GM19035 (cell line): ENCODE measurements around the gene RANBP17.

Experiments used
- ATAC-seq: cut with Tn5 transposase; IDR thresholded peaks from one replicate; pipeline ENCODE4 v1.9.1; 2021; ENCODE audit not compliant: unreplicated experiment

Gene RANBP17

DNA sequence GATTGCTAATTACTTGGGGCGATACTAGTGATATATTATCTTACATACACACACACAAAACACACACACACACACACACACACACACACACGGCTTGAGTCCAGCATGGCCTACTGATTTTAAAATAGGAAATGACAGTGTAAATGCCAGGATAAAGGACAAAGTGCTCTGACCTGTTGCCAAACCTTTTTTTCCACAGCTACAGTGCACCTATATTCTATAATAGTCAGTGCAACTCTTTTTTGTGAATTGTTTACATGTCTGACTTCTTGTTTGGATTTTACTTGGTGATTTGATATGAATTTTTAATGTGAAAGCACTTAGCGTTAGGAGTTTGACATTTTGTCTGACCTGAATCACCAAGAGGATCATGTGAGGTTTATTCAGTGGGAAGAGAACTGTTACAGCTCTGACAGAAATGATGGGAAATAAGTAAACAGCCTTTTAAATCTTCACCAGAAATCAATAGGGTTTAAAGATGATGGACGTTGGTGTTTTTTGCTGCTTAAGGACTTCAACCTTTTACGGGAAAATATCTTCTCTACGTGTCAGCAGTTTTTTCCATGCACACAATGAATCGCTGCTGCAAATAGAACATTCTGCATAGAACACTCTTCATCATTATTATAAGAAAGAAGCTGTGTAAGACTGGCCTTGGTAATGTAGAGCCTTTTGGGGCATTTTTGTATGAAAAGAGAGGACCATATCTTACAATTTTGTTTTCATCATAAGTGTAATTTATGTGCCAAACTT is 218.5 kb downstream of the RANBP17 start:
- ATAC-seq = no peak

DNA sequence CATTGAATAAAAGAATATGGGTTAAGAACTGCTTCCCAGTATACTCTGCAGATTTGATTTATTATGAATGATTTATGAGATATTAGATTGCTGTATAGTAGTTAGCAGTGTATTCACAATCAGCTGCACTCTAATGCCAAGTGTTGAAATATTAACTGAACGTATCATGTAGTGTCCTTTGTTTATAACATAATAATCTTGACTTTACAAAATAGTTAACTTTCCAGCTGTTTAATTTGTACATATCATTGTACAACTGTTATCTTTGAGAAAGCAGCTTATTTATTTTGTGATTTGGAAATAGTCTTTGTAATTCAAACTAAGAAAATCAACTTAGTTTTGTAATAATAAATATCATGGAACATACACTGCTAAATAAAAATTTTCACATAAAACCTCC is 219.5 kb downstream of the RANBP17 start:
- no peak for ATAC-seq

DNA sequence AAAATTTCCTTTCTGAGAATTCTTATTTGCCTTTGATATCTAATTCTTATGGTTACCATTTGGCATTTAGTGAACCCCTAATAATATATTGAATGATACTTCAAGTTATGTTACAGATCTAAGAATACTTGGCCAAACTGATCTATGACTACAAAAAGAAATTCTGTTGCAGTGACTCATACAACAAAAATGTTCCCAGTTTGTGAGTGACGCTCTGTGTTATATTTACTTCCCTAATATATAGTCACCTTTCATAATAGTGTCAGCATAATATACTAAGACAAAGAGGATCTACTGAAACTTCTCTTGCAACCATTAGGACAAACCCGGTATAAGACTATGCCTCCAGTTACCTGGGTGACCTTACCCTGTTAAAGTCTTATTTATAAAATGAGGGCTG is 230.4 kb downstream of the RANBP17 start:
- no peak for ATAC-seq

DNA sequence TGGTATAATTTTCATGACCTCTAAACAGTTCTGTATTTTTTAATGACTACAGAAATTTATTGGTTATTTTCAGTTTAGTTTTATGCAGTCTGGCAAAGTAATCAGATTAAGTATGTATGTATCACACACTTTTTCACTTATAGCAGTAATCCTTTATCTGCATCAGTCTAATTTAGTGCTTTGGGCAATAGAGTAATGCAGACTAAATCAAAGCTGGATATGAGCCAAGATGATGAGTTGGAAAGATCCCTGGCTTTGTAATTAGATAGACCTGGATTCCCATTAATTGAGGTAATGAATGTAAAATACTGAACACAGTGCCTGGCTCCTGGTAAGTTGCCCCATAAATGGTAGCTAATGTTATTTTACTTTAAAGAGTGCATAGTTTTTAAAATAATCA is 231.8 kb downstream of the RANBP17 start:
- ATAC-seq = no peak

DNA sequence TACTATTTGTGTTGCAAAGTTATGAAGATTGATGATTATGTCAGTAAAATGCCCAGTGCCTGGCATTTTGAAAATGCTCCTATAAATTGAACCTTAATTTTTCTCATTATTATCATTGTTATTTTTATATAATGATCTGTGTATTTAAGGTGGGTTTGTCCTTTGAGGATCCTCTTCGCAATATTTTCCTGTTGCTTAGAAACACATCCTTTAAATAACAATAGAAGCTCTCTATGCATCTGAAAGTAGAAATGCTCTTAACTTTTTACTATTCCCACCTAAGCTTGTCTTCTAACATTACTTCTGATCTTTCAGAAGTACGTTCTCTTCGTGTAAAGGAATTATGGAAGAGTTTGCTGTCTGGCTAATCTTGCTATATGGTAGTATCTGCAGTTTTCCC is 232.5 kb downstream of the RANBP17 start:
- ATAC-seq = no peak

DNA sequence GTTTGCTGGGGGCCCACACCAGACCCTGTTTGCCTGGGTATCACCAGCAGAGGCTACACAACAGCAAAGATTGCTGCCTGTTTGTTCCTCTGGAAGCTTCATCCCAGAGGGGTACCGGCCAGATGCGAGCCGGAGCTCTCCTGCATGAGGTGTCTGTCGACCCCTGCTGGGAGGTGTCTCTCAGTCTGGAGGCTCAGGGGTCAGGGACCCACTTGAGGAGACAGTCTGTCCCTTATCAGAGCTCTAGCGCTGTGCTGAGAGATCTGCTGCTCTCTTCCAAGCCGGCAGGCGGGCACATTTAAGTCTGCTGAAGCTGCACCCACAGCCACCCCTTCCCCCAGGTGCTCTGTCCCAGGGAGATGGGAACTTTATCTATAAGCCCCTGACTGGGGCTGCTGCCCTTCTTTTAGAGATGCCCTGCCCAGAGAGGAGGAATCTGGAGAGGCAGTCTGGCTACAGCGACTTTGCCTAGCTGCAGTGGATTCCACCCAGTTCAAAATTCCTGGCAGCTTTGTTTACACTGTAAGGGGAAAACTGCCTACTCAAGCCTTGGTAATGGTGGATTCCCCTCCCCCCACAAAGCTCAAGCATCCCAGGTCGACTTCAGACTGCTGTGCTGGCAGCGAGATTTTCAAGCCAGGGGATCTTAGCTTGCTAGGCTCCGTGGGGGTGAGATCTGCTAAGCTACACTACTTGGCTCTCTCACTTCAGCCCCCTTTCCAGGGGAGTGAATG is 241.2 kb downstream of the RANBP17 start:
- no peak for ATAC-seq

- no peak for ATAC-seq
These were observed 245.9 kb downstream of the RANBP17 start for GRCh38 chr5:171107669-171108068.

DNA sequence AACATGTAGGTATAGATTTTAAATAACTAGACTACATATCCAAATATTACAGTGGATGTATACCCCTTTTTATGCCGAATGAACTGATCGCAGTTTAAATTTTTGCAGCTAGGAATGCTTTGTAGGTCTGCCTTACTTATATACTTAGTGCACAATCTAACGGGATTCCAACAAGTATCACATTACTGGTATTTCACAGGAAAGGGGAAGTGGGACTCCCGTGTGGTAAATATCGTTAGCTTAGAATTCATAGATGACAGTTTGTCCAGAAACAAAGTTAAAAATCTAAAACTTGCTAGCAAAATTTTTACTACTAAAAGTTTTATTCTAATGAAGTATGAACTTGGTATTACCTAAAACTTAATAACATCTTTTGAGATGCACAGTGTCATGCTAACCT is 253.7 kb downstream of the RANBP17 start:
- no peak for ATAC-seq

GRCh38 chr5:171116719-171117118 is 254.9 kb downstream of the RANBP17 start:
- ATAC-seq = no peak

GRCh38 chr5:171120986-171121622 is 259.3 kb downstream of the RANBP17 start:
- ATAC-seq = no peak

- no peak for ATAC-seq
These were observed 259.8 kb downstream of the RANBP17 start for GRCh38 chr5:171121638-171122037.

- ATAC-seq = no peak
These were observed 260.6 kb downstream of the RANBP17 start for GRCh38 chr5:171122372-171122771.

DNA sequence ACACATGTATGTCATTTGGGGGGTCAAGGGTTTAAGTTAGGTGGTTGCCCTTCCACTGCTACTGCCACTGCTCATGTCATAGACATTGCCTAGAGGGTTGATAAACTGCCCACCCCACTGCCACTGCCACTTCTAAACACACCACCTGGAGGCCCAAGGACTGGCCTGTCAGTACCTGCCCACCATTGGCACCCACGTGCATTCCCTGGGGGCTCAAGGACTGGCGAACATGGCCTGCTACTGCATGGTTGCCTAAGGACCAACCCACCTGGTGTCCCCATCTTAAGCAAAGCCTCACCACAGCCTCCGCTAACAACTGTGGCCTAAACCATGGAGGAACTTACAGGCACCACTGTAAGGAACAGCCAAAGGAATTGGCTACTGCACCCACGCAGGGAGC is 261.6 kb downstream of the RANBP17 start:
- ATAC-seq = no peak

DNA sequence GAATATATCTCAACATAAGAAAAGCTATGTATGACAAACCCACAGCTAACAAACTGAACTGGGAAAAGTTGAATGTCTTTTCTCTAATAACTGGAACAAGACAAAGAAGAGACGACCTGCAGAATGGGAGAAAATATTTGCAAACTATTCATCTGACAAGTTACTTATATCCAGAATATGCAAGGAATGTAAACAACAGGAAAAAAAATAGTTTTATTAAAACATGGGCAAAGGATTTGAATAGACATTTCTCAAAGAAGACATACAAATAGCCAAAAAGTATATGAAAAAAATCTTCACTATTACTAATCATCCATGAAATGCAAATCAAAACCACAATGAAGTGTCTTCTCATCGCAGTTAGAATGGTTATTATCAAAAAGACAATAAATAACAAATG is 265.5 kb downstream of the RANBP17 start:
- no peak for ATAC-seq

GRCh38 chr5:171128136-171128535 is 266.3 kb downstream of the RANBP17 start:
- ATAC-seq = no peak

- ATAC-seq = no peak
These were observed 267.5 kb downstream of the RANBP17 start for GRCh38 chr5:171129308-171129707.

DNA sequence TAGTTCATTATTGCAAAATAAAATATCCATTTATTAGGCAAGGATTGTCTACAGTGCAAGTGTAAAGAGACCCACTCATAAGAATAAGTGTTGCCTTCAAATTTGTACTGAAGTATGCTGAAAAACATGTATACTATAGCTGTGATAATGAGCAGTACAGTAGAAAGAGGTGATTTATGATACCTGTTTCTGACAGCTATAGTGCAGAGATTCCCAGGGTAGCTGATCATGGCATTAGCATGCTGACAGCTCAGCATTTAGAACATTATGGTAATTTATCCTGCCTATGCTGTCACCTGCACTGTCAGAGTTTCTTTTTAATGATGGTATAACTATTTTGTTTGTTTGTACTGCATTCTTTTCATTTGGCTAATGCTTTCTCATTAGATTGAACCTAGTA is 269.7 kb downstream of the RANBP17 start:
- no peak for ATAC-seq

DNA sequence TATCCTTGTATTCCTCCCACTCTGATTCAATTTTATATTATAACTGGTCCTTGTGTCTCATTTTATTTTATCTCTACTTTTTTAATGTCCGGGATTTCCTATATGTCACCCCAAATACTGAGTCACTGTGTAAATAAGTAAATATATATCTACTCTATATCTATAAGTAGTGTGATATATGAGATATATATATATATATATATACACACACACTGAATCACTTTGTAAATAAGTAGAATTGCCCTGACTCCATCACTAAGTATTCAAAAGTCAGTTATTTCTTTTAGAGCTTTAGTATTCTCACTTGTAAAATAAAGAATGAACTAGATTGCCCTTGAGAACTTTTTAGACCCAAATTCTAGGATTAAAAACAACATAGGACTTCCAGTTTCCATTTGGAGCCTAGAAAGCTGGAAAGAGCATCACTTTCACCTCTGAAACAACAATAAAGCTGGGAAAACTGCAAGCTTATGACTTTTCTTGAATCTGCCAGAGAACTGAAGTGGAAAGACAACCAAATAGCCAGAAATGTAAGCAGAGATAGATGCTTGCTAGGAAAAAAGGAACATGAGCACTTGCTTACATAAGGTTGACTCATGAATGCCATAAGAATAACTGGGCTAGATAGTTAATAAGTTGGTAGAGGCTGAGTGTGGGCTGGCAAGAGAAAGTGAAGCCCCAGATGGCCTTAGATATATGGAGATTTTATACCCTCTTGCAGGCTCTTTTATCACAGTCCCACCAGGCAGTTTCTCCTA is 276.1 kb downstream of the RANBP17 start:
- no peak for ATAC-seq

- ATAC-seq = no peak
These were observed 277.4 kb downstream of the RANBP17 start for GRCh38 chr5:171139227-171139626.

GRCh38 chr5:171142617-171143016 is 280.8 kb downstream of the RANBP17 start:
- ATAC-seq = no peak

- ATAC-seq = no peak
These were observed 281.4 kb downstream of the RANBP17 start for GRCh38 chr5:171143171-171143570.
